Left cardiac atrium (tissue), 4 donors: ENCODE results near the gene SEMA3F. TPM values are rescaled to one million over a fixed set of nuclear protein-coding genes. Genes with fewer than 3 reads are reported as not detected.

Experiments used
- ATAC-seq, 2 donors: fragments of 200-7000 bp; cut with Tn5 transposase; one replicate each; pipeline ENCODE4 v1.9.1; 2020; ENCODE audit warnings: mild to moderate bottlenecking in 2 of 2, moderate library complexity in 2 of 2
- DNase-seq: peaks from one replicate; pipeline ENCODE4 v3.0.0-alpha.2; 2020
- intact Hi-C, 2 donors: fragments of 100-400 bp; cut with DNase I; formaldehyde crosslinking; loops; one replicate each; pipeline versions ENCODE4 v1.14.1 to v1.15.1; 2022 to 2023
- total RNA-seq, 2 donors: library from RNA; stranded (reverse); fragmentation: NEBNext Ultra II Directional; extraction: Animal tissue kit (Norgen Biotek cat#: 25700); gene quantifications; one replicate each; pipeline ENCODE4 v1.2.1, GENCODE V29; 2021
- donor health status: DM: no; HTN: yes; CAD: no.
- donor health status: DM: no; HTN: yes; CAD: no; lungs with severe emphysema.
- donor health status: DM: yes; HTN: yes; CAD: no.
- donor health status: Dilated cardiomyopathy.

The SEMA3F gene
- total RNA-seq, 2 donors from 2014 or later: 12.5 to 24.0 TPM

DNA sequence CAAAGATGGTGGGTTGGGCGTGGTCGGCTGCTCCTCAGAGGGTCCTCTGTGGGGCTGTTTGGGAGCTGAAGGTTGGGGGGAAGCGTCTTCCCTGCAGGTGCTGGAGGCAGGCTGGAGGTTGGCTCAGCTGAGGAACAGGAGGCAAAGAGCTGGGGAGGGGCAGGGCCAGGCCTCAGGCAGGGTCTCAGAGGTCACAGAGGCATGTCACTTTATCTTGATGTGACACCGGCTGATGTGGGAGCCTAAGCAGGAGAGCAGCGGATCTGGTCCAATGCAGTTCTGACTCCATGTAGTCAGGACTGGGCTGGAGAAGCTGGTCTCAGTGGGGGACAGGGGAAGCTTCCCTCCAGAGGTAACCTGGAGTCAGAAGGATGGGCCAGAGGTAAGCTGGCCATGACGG lies 28.6 kb downstream of the SEMA3F start:
- DNase-seq: no peak

DNA sequence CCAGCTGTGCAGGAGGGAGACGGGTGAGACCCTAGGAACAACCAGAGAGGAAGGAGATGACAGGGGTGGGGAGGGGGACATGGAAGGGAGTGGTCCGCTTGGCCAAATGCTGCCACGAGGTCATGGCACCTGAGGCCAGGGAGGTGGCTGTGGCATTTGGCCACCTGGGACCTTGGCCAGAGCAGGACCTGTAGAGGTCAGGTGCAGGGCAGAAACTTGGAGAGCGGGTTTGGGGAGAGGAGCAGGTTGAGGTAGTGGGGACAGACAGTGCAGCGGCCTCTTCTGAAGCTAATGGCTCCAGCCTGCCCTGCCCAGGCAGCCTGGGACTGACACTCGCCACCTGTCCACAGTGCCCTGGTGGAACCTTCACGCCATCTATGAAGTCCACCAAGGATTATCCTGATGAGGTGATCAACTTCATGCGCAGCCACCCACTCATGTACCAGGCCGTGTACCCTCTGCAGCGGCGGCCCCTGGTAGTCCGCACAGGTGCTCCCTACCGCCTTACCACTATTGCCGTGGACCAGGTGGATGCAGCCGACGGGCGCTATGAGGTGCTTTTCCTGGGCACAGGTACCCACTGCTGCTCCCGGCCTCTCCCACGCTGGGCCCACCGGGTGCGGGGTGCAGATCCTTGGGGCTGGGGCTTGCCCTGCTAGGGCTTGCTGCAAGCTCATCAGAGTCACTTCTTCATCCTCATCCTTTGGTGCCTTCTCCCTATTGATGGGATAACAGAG lies 29.3 kb downstream of the SEMA3F start:
- no peak for DNase-seq
- intact Hi-C loops: no loop called here
- ATAC-seq: no peak

More for the DNA sequence above, 28.6 kb downstream of the SEMA3F start:
- intact Hi-C loops: no loop called here
- ATAC-seq: no peak

DNA sequence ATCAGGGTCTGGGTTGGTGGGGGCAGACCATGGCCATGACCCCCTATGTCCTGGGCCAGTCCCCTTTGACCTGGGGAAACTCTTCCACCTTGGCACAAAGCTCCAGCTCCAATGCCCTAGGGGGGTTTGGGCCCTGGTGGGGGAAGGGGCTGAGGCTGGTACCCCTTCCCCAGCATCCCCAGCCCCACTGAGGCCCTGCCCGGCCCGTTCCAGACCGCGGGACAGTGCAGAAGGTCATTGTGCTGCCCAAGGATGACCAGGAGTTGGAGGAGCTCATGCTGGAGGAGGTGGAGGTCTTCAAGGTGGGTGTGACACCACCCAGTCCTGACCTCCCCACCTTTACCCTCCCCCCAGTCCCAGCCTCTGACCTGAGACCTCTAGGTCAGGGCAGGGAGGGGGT lies 30.1 kb downstream of the SEMA3F start:
- intact Hi-C loops: no loop called here
- ATAC-seq (no peak), DNase-seq (no peak)

DNA sequence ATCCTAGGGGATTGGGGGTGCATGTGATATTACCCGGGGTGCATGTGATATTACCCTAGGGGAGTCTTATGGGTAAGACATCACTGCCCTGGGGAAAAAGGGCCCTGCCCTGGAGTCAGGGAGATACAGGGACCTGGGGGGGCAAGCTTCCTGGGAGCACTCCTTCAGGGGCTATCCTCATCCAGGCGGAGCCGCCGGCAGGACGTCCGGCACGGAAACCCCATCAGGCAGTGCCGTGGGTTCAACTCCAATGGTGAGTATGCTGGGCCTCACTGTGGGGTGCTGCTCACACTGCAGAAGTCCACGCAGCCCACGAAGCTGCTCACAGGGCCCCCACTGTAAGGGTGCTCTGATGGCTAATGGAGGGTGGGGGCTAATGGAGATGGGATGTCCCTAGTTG lies 31.0 kb downstream of the SEMA3F start:
- ATAC-seq (no peak), DNase-seq (no peak)
- intact Hi-C loops: no loop called here

DNA sequence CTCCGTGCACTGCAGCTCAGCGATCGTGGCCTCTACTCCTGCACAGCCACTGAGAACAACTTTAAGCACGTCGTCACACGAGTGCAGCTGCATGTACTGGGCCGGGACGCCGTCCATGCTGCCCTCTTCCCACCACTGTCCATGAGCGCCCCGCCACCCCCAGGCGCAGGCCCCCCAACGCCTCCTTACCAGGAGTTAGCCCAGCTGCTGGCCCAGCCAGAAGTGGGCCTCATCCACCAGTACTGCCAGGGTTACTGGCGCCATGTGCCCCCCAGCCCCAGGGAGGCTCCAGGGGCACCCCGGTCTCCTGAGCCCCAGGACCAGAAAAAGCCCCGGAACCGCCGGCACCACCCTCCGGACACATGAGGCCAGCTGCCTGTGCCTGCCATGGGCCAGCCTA lies 32.6 kb downstream of the SEMA3F start:
- ATAC-seq: no peak
- intact Hi-C loops: loop anchor here (2.0 kb wide), 2 partner anchors 65 to 67 kb away; no protein-coding TSS in a partner anchor
- DNase-seq: no peak

DNA sequence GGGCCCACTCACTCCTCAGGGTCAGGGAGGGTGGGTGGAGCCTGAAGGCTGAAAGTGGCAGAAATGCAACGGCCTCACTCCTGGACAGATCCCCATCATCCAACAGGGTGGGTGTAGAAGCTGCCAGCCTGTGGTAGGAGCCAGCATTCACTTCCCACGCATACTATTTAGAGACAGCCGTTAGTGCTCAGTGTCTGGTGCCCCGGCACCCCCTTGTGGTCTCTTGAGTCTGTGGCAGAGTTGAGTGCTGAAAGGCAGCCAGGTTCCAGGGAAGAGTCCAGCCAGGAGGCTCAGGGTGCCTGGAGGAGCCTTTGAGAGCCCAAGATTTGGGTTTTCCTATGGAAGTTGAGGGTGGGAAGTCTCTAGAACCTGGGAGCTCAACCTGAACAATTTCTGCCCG lies 34.1 kb downstream of the SEMA3F start:
- intact Hi-C loops: loop anchor here (2.0 kb wide), 2 partner anchors 66 to 68 kb away; no protein-coding TSS in a partner anchor
- ATAC-seq (peak; percentile 88 to 89), DNase-seq (peak; percentile 79)

DNA sequence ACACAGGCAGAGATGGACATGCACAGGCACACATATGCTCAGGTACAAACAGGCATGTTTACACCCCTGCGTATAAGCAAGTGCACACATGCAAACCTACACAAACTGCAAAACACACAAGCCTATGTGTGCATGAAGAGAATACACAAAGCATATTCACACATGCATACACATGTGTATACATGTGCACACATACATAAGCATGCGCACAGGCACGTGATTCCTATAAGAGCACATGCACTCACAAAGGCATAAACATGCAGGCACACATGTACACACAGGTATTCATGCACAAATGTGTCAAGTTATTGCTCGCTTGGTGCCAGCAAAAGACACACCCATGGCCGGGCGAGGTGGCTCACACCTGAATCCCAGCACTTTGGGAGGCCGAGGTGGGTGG lies 34.9 kb downstream of the SEMA3F start:
- no peak for ATAC-seq
- intact Hi-C loops: loop anchor here (2.0 to 5.0 kb wide), 4 partner anchors 37 to 82 kb away; no protein-coding TSS in a partner anchor
- no peak for DNase-seq

DNA sequence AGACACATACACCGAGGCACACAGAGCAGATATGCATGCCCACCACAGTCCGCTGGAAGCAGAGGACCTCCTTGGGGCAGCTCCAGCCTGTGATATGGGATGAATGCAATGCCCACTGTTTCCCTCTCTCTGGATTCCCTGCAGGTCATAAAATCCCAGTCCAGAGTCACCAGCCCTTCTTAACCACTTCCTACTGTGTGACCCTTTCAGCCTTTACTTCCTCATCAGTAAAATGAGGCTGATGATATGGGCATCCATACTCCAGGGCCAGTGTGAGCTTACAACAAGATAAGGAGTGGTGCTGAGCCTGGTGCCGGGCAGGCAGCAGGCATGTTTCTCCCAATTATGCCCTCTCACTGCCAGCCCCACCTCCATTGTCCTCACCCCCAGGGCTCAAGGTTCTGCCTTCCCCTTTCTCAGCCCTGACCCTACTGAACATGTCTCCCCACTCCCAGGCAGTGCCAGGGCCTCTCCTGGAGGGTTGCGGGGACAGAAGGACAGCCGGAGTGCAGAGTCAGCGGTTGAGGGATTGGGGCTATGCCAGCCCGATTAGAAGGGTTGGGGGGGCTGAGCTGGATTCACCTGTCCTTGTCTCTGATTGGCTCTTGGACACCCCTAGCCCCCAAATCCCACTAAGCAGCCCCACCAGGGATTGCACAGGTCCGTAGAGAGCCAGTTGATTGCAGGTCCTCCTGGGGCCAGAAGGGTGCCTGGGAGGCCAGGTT lies 36.0 kb downstream of the SEMA3F start, which contains the start of gene GNAT1:
GNAT1 (plus strand) TSS at position 675 of the 725 bp plus-strand sequence. CDS start 116 bp downstream, outside the sequence.
- ATAC-seq: no peak
- intact Hi-C loops: loop anchor here in 1 of 2 donors (5.0 kb wide), 2 partner anchors 36 to 81 kb away; no protein-coding TSS in a partner anchor

DNA sequence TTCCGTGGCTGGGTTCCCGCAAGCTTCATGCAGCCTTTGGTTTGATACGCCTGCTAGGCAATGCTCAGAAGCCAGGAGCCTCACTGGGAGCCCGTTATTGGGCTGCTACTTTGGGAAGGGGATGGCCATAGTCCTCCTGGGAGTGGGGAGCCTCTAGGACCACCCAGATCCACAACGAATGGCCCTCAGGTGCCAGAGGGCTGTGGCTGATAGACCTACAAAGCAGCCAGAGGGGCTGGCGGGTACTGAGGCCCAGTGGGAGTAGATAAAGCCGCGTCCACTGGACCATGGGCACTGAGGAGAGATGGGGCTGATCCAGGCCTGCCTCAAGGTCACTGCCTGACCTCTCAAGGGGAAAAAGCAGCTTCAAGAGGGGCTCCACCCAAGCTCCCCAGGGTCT lies 37.0 kb downstream of the SEMA3F start:
- intact Hi-C loops: loop anchor here (2.0 to 5.0 kb wide), 3 partner anchors 35 to 81 kb away; no protein-coding TSS in a partner anchor
- ATAC-seq: no peak
- no peak for DNase-seq

More for the DNA sequence above, 36.0 kb downstream of the SEMA3F start, which contains the start of gene GNAT1:
- no peak for DNase-seq

DNA sequence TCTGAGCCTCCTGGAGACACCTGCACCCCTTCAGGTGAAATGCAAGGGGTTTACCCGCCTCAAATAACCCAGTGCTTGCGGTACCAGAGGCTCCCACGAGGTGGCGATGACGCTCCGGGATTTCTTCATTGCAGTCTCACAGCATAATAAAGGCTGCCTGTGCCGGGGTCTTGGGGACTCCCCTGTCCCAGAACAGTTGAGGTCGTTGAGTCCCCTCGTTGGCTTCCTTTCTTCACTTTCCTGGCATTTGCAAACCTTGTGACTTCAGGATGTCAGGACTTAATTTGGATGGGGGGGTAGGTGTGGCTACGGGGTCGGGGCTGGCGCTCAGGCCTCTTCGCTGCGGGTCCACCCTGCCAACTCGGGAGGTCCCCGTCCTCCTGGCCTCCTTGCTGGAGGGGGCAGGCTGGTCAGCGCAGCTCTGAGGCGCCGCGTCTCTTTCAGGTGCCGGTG lies 37.6 kb downstream of the SEMA3F start:
- peak in 1 of 2 donors; percentile 35 for ATAC-seq
- intact Hi-C loops: loop anchor here (2.0 to 5.0 kb wide), 3 partner anchors 35 to 80 kb away; no protein-coding TSS in a partner anchor
- DNase-seq: peak; percentile 65

DNA sequence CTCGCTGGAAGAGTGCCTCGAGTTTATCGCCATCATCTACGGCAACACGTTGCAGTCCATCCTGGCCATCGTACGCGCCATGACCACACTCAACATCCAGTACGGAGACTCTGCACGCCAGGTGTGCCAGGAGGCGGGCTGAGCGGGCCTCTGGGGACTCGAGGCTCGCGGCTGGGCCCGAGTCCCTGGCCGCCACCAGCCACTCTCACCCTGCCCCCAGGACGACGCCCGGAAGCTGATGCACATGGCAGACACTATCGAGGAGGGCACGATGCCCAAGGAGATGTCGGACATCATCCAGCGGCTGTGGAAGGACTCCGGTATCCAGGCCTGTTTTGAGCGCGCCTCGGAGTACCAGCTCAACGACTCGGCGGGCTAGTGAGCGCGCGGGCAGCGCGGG lies 38.2 kb downstream of the SEMA3F start:
- DNase-seq: no peak
- ATAC-seq: no peak
- intact Hi-C loops: loop anchor here (2.0 to 5.0 kb wide), 3 partner anchors 34 to 80 kb away; no protein-coding TSS in a partner anchor

DNA sequence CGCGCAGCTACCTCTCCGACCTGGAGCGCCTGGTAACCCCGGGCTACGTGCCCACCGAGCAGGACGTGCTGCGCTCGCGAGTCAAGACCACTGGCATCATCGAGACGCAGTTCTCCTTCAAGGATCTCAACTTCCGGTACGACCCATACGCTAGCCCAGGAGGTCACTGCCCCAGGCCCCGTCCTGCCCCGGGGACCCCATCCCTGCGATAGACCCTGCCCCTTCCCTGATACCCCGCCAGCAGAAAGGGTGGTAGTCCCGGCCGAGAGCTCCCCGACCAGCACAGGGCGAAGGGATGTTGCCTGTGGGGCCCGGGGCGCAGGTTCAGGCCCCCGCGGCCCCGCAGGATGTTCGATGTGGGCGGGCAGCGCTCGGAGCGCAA lies 38.6 kb downstream of the SEMA3F start:
- intact Hi-C loops: loop anchor here (1.0 to 5.0 kb wide), 4 partner anchors 33 to 79 kb away; no protein-coding TSS in a partner anchor
- DNase-seq (no peak), ATAC-seq (no peak)

DNA sequence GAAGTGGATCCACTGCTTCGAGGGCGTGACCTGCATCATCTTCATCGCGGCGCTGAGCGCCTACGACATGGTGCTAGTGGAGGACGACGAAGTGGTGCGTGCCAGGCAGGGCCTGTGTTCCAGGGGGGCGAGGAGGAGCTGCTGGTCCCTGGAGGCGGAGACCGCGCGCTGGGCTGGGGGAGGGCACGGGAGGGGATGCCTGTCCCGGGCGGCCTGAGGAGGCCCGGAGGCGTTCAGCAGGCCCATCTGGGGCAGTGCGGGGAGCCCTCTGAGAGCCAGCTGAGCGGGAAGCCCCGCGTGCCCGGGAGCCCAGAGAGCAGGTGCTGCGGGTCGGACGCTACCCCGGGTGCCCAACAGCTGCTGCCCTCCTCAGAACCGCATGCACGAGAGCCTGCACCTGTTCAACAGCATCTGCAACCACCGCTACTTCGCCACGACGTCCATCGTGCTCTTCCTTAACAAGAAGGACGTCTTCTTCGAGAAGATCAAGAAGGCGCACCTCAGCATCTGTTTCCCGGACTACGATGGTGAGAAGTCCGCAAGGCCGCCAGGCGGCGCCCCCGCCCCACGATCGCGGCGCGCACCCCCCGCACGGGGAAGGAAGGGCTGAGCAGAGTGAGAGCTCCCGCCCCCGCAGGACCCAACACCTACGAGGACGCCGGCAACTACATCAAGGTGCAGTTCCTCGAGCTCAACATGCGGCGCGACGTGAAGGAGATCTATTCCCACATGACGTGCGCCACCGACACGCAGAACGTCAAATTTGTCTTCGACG lies 39.2 kb downstream of the SEMA3F start:
- intact Hi-C loops: loop anchor here (1.0 to 5.0 kb wide), 3 partner anchors 32 to 78 kb away; no protein-coding TSS in a partner anchor
- ATAC-seq: peak; percentile 75 to 81
- peak; percentile 72 for DNase-seq

DNA sequence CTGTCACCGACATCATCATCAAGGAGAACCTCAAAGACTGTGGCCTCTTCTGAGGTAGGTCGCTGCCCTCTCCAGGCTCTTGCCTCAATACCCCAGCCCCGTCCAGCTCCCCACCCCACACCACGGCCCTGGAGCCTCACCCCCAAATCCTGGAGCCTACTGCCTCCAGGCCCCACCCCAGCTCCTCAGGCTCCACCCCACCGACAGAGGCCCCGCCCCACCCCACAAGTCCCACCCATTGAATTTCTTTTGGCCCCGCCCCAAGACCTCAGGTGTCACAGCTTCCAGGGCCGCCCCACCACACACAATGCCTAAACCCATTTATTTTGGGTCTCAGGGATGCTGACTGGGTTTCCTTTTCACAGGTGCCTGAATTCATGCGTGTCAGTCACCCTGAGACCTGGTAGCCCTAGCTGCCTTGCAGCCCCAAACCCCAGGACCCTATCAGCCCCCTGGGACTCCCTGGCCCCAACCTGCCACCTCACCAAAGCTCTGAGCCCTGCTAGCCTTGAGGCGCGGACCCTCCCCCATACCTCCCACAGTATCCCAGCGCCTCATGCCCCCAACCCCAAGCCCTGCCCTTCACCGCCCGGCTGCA lies 39.9 kb downstream of the SEMA3F start:
- intact Hi-C loops: loop anchor here (1.0 to 5.0 kb wide), 3 partner anchors 31 to 77 kb away; no protein-coding TSS in a partner anchor
- ATAC-seq: peak; percentile 38 to 44
- DNase-seq: peak; percentile 45

DNA sequence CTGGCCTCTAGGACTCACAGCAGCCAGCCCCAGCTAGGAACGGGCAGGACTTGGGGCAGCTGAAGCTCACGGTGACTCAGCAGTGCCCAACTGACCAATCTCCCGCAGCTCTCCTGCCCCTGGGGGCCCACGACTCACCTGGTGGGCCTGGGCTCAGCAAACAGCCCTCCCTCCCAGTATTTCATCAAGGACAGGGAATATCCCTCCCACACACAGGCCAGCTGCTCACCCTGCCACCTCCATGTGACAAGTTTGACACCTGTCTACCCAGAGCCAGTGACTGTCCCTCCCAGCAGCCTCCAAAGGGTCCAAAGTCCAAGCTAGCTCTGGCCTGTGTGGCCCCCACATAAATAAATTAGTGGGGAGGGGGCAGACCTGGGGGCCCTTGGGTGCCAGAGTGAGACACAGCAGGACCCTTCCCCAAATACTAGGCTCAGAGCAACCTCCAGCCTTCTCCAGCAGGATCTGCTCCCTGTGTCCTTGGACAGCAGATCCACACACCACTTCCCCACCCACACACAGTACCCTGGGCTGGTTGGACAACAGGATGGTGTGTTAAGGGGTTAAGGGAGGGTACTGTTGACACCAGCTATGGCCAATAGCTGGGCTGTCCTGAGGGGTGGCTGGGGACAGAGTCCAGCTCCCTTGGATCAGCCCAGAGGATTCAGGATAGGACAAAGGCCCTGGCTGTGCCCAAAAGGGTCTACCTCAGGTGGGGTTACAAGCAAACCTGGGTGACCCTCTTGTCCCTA lies 40.6 kb downstream of the SEMA3F start:
- ATAC-seq: no peak
- no peak for DNase-seq
- intact Hi-C loops: no loop called here

DNA sequence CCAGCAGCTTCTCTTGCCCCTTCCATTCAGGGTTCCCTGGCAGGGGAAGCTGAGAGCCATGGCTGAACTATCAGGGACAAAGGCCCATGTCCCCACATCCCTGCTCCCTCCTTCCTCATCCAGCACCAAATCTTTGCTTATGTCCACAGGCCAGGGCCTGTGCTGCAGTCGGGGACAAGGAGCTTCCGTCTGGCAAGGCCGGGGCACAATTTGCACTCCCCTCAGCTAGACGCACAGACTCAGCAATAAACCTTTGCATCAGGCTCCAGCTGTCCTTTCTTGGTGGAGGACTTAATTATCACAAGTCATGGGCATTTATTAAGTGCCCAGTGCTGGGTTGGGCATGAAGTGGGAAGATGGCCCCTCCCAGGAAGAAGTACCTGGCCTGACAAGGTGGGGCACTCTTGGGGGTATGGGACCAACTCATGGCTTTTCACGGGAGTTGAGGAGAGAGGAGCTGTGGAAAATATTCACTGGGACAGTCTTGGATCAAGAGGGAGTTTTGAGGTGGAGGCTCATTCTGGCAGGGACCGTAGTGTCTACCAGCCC lies 41.2 kb downstream of the SEMA3F start:
- no peak for DNase-seq
- intact Hi-C loops: no loop called here
- ATAC-seq: no peak

DNA sequence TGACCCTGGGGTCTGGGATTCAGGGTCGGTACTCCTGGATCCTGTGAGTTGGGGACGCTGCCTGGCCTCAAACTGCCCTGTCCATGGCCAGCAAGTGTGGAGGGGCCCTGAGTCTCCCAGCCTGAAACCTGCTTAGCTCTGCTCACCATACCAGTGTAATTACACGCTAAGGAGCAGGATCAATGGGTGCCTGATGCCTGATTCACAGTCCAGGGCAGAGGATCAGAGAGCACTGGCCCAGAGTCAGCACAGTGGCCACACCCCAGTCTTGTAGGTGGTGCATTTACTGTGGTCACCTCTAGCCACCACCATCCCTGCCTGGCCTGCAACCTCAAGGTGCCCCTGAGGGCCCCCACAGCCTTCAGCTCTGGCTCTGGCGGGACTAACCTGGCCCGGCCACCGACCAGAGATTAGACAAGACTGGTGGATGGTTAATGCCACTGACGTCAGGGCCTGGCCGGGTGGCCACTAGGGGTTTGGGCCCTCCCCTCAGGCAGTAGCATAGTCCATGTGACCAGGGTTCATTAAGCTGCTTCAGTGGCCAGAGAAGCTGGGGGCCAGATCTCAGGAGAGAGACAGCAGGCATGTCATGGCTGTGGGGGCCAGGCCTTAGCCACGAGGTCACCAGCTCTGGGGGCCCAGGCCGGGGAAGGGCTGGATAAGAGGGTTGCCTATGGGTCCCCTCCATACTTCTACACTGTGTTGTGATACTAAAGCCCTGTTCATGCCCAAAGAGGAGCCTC lies 46.6 kb downstream of the SEMA3F start:
- DNase-seq (peak; percentile 15), ATAC-seq (no peak)
- intact Hi-C loops: no loop called here
